Parathyroid adenoma (tissue), 2 donors: ENCODE measurements around the gene TFDP3.

ENCODE experiments used
- H2AFZ ChIP-seq: fragments of 300-600 bp; sonication (generic); one replicate; pipeline ENCODE4 v1.7.0; 2017; ENCODE audit warnings: antibody characterized with exemption, mild to moderate bottlenecking
- H3K27ac ChIP-seq: fragments of 300-600 bp; sonication (generic); one replicate; pipeline ENCODE4 v1.7.0; 2017
- H3K27me3 ChIP-seq: fragments of 300-600 bp; sonication (generic); one replicate; pipeline ENCODE4 v1.7.0; 2017; ENCODE audit warnings: low read length; ENCODE audit not compliant: control insufficient read depth, insufficient read depth
- H3K36me3 ChIP-seq: fragments of 300-600 bp; sonication (generic); one replicate; pipeline ENCODE4 v1.7.0; 2017; ENCODE audit warnings: low read length; ENCODE audit not compliant: control insufficient read depth, insufficient read depth
- H3K4me1 ChIP-seq: fragments of 300-600 bp; sonication (generic); one replicate; pipeline ENCODE4 v1.7.0; 2017; ENCODE audit warnings: control low read depth
- H3K4me2 ChIP-seq: fragments of 300-600 bp; sonication (generic); one replicate; pipeline ENCODE4 v1.7.0; 2017; ENCODE audit warnings: low read length
- H3K4me3 ChIP-seq: fragments of 300-600 bp; sonication (generic); one replicate; pipeline ENCODE4 v1.7.0; 2017; ENCODE audit warnings: low read depth, low read length
- H3K79me2 ChIP-seq: fragments of 300-600 bp; sonication (generic); one replicate; pipeline ENCODE4 v1.7.0; 2017; ENCODE audit warnings: control low read depth
- H3K9ac ChIP-seq: fragments of 300-600 bp; sonication (generic); one replicate; pipeline ENCODE4 v1.7.0; 2017; ENCODE audit warnings: mild to moderate bottlenecking
- H3K9me3 ChIP-seq: fragments of 300-600 bp; sonication (generic); one replicate; pipeline ENCODE4 v1.7.0; 2017; ENCODE audit warnings: low read length; ENCODE audit not compliant: control insufficient read depth
- TF ChIP-seq, protein P1 (sequence below): fragments of 300-600 bp; sonication (generic); IDR thresholded peaks from one replicate; pipeline ENCODE4 v1.7.0; 2017; ENCODE audit warnings: antibody characterized with exemption, mild to moderate bottlenecking
- donor health status: primary hyperparathyroidism.

Gene TFDP3, protein sequence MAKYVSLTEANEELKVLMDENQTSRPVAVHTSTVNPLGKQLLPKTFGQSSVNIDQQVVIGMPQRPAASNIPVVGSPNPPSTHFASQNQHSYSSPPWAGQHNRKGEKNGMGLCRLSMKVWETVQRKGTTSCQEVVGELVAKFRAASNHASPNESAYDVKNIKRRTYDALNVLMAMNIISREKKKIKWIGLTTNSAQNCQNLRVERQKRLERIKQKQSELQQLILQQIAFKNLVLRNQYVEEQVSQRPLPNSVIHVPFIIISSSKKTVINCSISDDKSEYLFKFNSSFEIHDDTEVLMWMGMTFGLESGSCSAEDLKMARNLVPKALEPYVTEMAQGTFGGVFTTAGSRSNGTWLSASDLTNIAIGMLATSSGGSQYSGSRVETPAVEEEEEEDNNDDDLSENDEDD

GRCh38 chrX:133218329-133218728 is at the start of gene TFDP3:
TSS of gene TFDP3 (minus strand) at chrX:133218354. CDS start at chrX:133218259, 95 bp downstream.
- TF ChIP-seq, protein P1, sequence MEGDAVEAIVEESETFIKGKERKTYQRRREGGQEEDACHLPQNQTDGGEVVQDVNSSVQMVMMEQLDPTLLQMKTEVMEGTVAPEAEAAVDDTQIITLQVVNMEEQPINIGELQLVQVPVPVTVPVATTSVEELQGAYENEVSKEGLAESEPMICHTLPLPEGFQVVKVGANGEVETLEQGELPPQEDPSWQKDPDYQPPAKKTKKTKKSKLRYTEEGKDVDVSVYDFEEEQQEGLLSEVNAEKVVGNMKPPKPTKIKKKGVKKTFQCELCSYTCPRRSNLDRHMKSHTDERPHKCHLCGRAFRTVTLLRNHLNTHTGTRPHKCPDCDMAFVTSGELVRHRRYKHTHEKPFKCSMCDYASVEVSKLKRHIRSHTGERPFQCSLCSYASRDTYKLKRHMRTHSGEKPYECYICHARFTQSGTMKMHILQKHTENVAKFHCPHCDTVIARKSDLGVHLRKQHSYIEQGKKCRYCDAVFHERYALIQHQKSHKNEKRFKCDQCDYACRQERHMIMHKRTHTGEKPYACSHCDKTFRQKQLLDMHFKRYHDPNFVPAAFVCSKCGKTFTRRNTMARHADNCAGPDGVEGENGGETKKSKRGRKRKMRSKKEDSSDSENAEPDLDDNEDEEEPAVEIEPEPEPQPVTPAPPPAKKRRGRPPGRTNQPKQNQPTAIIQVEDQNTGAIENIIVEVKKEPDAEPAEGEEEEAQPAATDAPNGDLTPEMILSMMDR: no peak
- H2AFZ ChIP-seq: no peak within 1 kb of the TSS
- no peaks in the 10 kb centered on the region for H3K36me3 ChIP-seq
- H3K9ac ChIP-seq: no peak within 1 kb of the TSS
- H3K9me3 ChIP-seq: no peaks in the 10 kb centered on the region
- H3K4me1 ChIP-seq: no peaks in the 10 kb centered on the region
- H3K27ac ChIP-seq: no peak within 1 kb of the TSS
- H3K79me2 ChIP-seq: no peaks in the 10 kb centered on the region
- no peaks in the 10 kb centered on the region for H3K27me3 ChIP-seq
- H3K4me2 ChIP-seq: no peak within 1 kb of the TSS
- no peak within 1 kb of the TSS for H3K4me3 ChIP-seq

- no peaks in the 10 kb centered on the region for H3K27me3 ChIP-seq
- H3K79me2 ChIP-seq: no peaks in the 10 kb centered on the region
- H3K4me3 ChIP-seq: no peak overlapping the region
- H3K4me2 ChIP-seq: no peak overlapping the region
- H3K27ac ChIP-seq: no peak overlapping the region
- H2AFZ ChIP-seq: no peak overlapping the region
- H3K9me3 ChIP-seq: no peaks in the 10 kb centered on the region
- TF ChIP-seq, protein P1: no peak
- no peaks in the 10 kb centered on the region for H3K4me1 ChIP-seq
- no peak overlapping the region for H3K9ac ChIP-seq
- no peaks in the 10 kb centered on the region for H3K36me3 ChIP-seq
Observed at GRCh38 chrX:133267621-133268020, 49.5 kb upstream of the TFDP3 start.

- TF ChIP-seq, protein P1: no peak
- Histone ChIP-seq H3K27ac (no peak overlapping the region), H3K79me2 (no peaks in the 10 kb centered on the region), H2AFZ (no peak overlapping the region), H3K4me2 (no peak overlapping the region), H3K9me3 (no peaks in the 10 kb centered on the region), H3K4me3 (no peak overlapping the region), H3K36me3 (no peaks in the 10 kb centered on the region), H3K4me1 (no peaks in the 10 kb centered on the region), H3K9ac (no peak overlapping the region), H3K27me3 (no peaks in the 10 kb centered on the region)
Observed at GRCh38 chrX:133265331-133265730, 47.2 kb upstream of the TFDP3 start.

DNA sequence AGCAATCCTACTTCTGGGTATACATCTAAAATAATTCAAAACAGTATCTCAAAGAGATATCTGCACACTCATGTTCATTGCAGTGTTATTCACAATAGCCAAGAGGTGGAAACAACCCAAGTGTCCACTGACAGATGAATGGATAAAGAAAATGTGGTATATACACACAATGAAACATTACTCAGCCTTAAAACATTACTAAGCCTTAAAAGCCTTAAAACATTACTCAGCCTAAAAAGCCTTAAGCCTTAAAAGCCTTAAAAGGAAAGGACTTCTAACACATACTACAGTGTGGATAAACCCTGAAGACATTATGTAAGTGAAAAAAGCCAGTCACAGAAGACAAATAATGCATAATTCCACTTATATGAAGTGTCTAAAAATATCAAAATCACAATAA is 40.3 kb upstream of the TFDP3 start:
- TF ChIP-seq, protein P1: no peak
- no peak overlapping the region for H3K9ac ChIP-seq
- no peaks in the 10 kb centered on the region for H3K4me1 ChIP-seq
- no peaks in the 10 kb centered on the region for H3K9me3 ChIP-seq
- no peaks in the 10 kb centered on the region for H3K36me3 ChIP-seq
- H3K4me2 ChIP-seq: no peak overlapping the region
- H2AFZ ChIP-seq: no peak overlapping the region
- no peaks in the 10 kb centered on the region for H3K79me2 ChIP-seq
- no peaks in the 10 kb centered on the region for H3K27me3 ChIP-seq
- H3K27ac ChIP-seq: no peak overlapping the region
- no peak overlapping the region for H3K4me3 ChIP-seq

DNA sequence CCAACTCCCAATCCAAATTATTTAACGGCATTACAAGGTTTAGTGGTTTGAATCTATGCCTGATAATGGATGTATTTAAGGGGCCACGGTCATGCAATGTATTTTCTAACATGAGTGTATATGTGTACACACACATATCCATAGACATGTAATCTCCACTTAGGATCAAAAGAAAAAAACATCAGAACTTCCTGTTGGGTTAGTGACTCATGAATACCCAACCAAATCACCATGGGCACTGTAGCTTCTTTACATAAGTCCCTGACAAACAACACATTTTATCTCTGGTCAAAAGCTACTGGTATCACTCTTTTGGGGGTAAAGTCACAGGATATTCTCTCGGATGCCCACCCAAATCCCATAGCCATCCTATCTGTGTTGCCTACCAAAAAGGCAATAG is 36.5 kb upstream of the TFDP3 start:
- H3K36me3 ChIP-seq: no peaks in the 10 kb centered on the region
- H3K4me1 ChIP-seq: no peaks in the 10 kb centered on the region
- no peak overlapping the region for H3K27ac ChIP-seq
- H3K4me2 ChIP-seq: no peak overlapping the region
- no peaks in the 10 kb centered on the region for H3K9me3 ChIP-seq
- no peak overlapping the region for H3K4me3 ChIP-seq
- TF ChIP-seq, protein P1: no peak
- H2AFZ ChIP-seq: no peak overlapping the region
- no peaks in the 10 kb centered on the region for H3K27me3 ChIP-seq
- H3K9ac ChIP-seq: no peak overlapping the region
- H3K79me2 ChIP-seq: no peaks in the 10 kb centered on the region
